WTC11 (cell line): ENCODE measurements around the gene HIC1.

Source experiments
- ATF1 ChIP-seq: sonication (generic); formaldehyde crosslinking; IDR thresholded peaks from 2 replicates; pipeline ENCODE4 v1.8.1; 2023; ENCODE audit warnings: mild to moderate bottlenecking, moderate library complexity, missing genetic modification reagents
- FOXP4 ChIP-seq: sonication (generic); formaldehyde crosslinking; IDR thresholded peaks from 2 replicates; pipeline ENCODE4 v1.8.0; 2022; ENCODE audit warnings: mild to moderate bottlenecking, missing genetic modification reagents
- NFYB ChIP-seq: sonication (generic); formaldehyde crosslinking; conservative IDR thresholded peaks from 2 replicates; pipeline ENCODE4 v1.8.0; 2022; ENCODE audit warnings: low read depth, missing genetic modification reagents
- NR1H2 ChIP-seq: sonication (generic); formaldehyde crosslinking; IDR thresholded peaks from 2 replicates; pipeline ENCODE4 v1.9.0; 2021; ENCODE audit warnings: mild to moderate bottlenecking, moderate library complexity, missing genetic modification reagents
- RELA ChIP-seq: sonication (generic); formaldehyde crosslinking; IDR thresholded peaks from 2 replicates; pipeline ENCODE4 v1.8.1; 2022; ENCODE audit warnings: missing genetic modification reagents, mild to moderate bottlenecking, borderline replicate concordance
- SMAD3 ChIP-seq: sonication (generic); formaldehyde crosslinking; IDR thresholded peaks from 2 replicates; pipeline ENCODE4 v1.8.0; 2022; ENCODE audit warnings: missing genetic modification reagents, mild to moderate bottlenecking, borderline replicate concordance
- TF ChIP-seq, protein P1 (sequence below): fragments of 200-600 bp; IDR thresholded peaks from 2 replicates; pipeline ENCODE4 v1.8.0; 2022; ENCODE audit warnings: antibody characterized with exemption

DNA sequence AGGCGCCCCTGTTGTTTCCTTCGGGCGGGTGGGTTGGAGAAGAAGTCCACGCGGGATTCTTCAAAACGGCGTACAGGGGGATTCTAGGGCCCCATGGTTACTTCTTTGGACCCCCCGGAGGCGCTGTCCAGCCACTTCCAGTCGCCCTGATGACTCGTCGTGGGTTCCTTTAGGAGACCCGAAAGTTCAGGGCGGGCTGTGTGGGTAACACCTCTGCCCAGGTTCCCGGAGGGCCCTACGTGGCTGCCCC is 716 bp upstream of the HIC1 start:
- TF ChIP-seq FOXP4 (CRISPR knock-in tag) (no peak), SMAD3 (CRISPR knock-in tag) (no peak), RELA (no peak), NR1H2 (CRISPR knock-in tag) (no peak), ATF1 (CRISPR knock-in tag) (no peak), NFYB (no peak)
- TF ChIP-seq, protein P1, sequence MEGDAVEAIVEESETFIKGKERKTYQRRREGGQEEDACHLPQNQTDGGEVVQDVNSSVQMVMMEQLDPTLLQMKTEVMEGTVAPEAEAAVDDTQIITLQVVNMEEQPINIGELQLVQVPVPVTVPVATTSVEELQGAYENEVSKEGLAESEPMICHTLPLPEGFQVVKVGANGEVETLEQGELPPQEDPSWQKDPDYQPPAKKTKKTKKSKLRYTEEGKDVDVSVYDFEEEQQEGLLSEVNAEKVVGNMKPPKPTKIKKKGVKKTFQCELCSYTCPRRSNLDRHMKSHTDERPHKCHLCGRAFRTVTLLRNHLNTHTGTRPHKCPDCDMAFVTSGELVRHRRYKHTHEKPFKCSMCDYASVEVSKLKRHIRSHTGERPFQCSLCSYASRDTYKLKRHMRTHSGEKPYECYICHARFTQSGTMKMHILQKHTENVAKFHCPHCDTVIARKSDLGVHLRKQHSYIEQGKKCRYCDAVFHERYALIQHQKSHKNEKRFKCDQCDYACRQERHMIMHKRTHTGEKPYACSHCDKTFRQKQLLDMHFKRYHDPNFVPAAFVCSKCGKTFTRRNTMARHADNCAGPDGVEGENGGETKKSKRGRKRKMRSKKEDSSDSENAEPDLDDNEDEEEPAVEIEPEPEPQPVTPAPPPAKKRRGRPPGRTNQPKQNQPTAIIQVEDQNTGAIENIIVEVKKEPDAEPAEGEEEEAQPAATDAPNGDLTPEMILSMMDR = no peak
